Measurements from ENCODE around the gene DERA.

GRCh38 chr12:15928870-15929571 lies 17.9 kb downstream of the DERA start:
- TF ChIP-seq, protein P1, sequence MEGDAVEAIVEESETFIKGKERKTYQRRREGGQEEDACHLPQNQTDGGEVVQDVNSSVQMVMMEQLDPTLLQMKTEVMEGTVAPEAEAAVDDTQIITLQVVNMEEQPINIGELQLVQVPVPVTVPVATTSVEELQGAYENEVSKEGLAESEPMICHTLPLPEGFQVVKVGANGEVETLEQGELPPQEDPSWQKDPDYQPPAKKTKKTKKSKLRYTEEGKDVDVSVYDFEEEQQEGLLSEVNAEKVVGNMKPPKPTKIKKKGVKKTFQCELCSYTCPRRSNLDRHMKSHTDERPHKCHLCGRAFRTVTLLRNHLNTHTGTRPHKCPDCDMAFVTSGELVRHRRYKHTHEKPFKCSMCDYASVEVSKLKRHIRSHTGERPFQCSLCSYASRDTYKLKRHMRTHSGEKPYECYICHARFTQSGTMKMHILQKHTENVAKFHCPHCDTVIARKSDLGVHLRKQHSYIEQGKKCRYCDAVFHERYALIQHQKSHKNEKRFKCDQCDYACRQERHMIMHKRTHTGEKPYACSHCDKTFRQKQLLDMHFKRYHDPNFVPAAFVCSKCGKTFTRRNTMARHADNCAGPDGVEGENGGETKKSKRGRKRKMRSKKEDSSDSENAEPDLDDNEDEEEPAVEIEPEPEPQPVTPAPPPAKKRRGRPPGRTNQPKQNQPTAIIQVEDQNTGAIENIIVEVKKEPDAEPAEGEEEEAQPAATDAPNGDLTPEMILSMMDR (IDR thresholded peaks at IDR 0.05) = no peak
- TF ChIP-seq POLR2A (IDR thresholded peaks at IDR 0.05) (no peak), EP300 (IDR thresholded peaks at IDR 0.05) (no peak)

Measured in tibial nerve (tissue), 4 donors.